Epidermal melanocyte (primary cell): Measurements from ENCODE around the gene EEF2K.

Experiments used
- DNase-seq: peaks from one replicate; pipeline ENCODE4 v3.0.0; 2011; ENCODE audit warnings: low spot score; ENCODE audit not compliant: insufficient read length

The EEF2K gene

DNA sequence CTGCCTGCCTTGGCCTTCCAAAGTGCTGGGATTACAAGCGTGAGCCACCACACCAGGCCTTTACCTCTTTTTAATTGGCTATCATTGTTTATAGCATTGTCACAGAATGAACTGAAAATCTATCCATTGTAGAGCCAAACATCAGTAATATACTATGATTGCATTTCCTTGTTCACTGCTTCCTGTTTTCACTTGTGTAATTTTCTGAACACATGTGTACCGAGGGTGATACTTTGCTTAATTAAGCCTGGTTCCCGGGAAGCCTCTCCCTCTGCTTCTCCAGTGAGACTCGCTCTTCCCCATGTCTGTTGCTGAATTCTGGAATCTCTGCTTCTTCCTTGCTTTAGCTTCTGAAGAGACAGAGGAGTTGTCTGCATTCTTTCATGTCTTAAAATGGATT is 124.2 kb downstream of the EEF2K start:
- DNase-seq: no peak

DNA sequence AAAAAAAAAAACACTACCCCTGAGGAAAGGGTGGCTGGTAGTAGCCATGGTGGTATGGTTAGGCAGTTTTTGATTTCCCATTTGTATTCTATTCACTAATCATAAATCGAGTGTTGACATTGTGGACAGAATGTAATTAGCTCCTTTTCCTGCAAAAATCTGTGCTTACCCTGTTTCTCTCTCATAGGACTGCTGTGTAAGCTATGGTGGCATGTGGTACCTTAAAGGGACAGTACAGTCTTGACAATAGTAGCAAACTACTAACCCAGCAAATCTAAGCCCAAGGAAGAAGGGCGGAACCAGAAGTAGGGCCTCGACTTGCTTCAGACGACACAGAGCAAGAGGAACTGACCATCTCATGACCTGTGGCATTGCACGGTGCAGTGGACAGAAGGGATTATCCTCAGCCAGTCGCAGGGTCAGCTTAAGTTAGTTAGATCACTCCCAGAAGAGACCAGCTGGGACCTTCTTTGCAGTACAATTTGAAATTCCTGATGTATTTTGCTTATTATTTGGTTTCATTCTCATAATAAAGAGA is 127.4 kb downstream of the EEF2K start:
- DNase-seq: no peak

- DNase-seq: no peak
Measured at GRCh38 chr16:22335668-22336246, 129.7 kb downstream of the EEF2K start.

GRCh38 chr16:22336581-22336980 is 130.5 kb downstream of the EEF2K start:
- DNase-seq: no peak

- DNase-seq: no peak
Measured at GRCh38 chr16:22337045-22337444, 131.0 kb downstream of the EEF2K start.

DNA sequence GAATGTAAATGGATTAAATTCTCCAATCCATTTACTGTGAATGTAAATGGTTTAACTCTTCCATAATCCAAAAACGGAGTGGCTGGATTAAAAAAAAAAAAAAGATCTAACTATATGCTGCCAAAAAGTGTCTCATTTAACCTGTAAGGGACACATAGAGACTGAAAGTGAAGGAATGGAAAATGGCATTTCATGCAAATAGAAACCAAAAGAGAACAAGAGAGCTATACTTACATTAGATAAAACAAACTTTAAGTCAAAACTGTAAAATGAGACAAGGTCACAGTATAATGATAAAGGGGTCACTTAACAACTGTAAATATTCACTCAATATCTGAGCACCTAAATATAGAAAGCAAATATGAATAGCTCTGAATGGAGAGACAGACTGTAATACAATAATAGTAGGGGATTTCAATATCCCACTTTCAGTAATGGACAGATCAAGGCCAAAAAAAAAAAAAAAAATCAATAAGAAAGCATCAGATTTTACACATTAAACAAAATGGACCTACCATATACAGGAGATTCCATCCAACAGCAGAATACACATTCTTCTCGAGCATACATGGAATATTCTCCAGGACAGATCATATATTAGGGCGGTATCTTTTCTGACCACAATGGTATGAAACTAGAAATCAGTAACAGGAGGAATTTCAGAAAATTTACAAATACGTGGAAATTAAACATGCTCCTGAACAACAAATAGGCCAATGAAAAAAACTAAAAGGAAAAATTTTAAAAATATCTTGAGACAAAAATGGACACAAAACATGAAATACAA is 132.0 kb downstream of the EEF2K start:
- DNase-seq: no peak
